Ecto neural progenitor cell (in vitro differentiated cells): ENCODE results near the gene SDF4.

ENCODE experiments used
- DNase-seq: peaks from one replicate; pipeline ENCODE4 v3.0.0-alpha.2; 2018; ENCODE audit warnings: low spot score

SDF4 gene

DNA sequence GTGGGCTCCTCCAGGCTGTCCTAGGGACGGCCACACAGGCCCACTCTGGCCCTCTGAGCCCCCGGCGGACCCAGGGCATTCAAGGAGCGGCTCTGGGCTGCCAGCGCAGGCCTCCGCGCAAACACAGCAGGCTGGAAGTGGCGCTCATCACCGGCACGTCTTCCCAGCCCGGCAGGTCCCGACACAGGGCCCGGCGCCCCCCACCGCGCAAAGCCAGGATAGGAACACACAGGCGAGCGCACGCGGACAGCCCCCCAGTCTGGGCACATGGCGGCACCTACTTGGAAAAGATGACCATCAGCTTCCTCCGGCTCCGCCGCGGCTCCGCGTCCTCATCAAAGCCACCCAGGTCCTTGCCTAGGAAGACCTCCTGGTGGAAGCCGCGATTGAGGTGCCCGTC is 3.6 kb downstream of the SDF4 start:
- DNase-seq, result no peak

DNA sequence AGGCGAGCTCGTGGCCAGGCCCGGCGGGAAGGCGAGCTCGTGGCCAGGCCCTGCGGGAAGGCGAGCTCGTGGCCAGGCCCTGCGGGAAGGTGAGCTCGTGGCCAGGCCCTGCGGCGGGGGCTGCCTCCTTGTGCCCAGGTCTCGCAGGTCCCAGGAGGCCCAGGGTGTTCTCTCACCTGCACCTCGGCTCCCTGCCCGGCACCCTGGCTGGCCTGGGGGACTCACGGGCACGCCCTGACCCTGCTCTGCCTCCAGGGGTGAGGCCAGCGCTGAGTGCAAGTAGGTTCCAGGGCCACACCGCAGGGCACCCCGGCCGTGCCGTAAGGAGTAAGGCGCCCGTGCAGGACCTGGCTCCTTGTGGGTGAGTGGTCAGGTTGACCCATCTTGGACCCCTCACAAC is 4.4 kb downstream of the SDF4 start:
- no peak for DNase-seq

DNA sequence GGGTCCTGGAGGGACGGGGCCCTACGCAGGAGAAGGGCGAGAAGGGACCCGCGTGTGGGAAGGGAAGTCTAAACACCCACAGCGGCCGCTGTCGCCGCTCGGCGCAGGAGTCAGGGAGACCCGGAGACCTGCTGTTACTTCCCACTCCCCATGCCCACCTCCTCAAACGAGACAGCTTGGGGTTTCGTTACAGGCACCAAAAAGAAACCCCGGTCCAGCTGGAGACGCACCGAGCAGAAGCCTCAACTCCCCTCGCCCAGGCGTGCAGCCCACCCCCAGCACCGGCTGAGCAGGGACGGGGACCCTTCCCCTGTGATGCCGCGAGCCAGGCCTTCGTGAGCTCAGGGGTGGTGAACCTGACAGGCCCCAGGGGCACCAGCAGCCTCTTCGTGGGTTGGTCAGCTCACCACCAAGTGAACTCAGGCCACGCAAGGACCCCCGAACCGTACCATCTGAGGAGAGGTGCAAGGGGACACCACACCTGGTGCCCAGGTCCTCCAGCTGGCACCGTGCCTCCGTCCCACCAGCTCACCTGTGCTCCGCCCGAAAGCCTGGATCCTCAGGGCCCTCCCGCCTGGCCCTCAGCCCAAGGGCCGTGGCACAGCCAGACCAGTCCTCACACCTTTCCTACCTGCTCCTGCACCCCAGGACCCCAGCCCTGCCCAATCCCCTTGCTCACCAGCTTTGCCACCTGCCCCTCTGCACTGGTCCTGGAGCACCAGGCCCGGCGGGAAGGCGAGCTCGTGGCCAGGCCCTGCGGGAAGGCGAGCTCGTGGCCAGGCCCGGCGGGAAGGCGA is 5.0 kb downstream of the SDF4 start:
- no peak for DNase-seq

DNA sequence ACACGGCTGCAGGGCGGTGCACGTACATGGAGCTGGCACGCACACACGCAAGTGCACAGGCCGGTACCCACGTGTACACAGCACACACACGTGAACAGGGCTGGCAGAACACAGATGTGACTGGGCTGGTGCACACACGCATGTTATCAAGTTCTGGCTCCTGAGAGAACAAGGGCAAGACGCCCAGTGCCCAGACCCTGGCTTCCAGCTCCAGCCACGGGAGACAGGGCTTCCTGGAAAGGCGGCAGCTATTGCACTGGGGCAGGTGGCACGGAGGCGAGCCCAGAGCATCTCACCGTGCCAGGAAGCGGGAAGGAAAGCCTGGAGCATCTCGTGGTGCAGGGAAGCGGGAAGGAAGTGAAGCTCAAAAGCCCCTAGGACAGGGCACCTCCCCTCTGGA is 5.9 kb downstream of the SDF4 start:
- DNase-seq, result no peak

DNA sequence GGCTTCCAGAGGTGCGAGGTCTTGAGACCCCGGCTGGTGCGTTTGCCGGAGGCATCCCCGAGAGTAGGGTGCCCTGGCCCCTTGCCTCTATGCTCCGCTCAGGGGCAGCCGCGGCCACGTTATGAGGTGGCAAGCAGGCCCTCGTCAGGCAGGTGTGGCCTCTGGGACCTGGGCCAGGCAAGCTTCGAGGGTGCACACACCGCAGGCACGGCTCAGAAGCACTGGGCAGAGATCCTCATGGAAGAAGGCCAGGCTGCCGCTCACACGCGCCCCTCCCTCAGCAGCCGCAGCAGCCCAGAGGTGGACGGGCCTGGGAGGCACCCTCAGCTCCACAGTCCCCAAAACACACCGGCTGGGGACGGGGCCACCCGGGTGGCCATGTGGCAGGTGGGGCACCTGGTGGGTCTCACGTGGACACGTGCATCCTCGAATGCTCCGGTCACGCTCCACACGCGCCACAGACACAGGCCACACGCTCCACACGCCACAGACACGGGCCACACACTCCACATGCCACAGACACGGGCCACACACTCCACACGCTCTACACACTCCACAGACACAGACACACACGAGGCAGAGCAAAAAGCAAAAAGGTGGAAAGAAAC is 6.5 kb downstream of the SDF4 start:
- DNase-seq, result no peak

DNA sequence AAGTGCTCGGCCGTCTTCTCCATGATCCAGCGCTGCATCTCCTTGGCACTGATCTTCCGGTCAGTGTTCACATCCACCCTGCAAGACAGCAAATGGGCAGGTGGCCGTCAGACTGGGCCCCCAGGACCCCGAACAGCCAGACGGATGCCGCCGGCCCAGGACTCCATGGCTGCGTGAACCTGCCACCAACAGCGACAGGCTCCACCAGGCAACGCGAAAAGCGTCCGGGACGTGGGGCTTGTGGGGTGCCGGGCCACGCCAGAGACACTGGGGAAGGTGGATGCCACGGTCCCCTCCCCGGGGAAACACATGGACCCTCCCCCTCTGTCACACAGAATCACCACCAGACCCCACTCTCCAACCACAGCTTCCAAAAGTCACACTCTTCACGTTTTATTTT is 7.9 kb downstream of the SDF4 start:
- DNase-seq, result no peak

DNA sequence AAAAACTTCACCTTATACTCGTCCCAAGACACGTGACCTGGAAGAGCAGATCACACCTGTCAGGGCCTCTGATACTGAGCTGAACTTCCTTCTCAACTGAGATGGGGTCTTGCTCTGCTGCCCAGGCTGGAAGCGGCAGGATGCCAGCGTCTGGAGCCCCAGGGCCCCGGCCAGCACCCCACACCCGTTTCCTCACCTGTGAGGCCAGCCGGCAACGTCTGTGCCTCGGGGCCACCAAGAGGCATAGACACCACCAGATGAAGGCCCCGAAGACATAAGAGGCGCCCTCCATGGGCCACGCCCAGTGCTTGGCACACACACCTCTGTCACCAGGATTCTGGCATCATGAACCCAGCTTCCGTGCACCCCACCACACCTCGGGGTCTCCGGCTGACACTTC is 8.5 kb downstream of the SDF4 start:
- DNase-seq, result no peak

DNA sequence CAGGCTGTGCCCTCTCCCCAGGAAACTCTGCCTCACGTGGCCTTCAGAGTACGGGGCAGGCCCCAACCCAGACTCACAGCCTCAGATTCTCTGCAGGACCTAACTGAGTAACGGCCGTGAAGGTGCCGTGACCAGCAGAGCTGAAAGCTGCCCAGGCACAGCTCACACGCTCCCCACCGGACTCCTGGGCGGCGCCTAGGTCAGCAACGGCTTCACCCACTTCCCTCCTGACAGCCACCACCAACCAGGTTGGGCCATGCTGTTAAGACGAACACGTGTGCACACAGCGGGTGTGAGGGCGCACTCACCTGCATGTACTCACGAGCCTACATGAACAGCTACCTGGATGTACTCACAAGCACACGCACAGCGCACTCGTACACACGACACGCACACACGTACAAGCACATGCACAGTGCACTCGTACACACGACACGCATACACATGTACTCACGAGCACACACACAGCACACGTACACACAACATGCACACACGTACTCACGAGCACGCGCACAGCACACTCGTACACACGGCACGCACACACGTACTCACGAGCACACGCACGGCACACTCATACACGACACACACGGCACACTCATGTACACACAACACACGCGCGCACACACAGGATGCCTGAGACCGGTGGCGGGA is 9.1 kb downstream of the SDF4 start:
- DNase-seq, result no peak

DNA sequence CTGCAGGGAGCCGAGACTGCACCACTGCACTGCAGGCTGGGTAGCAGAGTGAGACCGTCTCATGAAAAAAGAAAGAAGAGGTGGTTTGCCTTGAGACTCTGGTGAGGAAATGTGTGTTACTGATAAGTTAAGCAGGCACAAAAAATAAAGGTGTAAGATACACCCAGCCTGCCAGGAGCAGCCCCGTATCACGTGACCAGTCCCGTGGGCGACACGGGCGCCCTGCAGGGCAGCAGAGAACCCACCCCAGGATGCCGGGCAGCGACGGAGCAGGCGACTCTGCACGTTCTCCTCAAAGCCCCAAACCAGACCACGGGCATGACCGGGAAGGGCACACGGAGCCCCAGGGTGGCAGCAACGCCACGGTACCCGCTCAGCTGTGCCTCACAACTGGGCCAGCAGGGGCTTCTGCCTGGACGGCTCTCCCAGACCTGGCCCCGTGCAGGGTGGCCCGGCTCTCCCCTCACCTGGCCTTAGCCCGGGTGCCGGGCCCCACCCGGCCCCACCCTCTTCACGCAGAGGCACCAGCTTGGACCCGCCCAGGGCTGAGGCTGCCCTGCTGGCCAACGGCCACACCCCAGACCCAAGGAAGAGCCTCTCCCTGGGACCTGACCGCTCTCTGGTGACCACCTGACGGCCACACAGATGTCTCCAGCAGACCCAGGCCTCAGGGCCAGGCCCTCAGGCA is 9.8 kb downstream of the SDF4 start:
- no peak for DNase-seq

DNA sequence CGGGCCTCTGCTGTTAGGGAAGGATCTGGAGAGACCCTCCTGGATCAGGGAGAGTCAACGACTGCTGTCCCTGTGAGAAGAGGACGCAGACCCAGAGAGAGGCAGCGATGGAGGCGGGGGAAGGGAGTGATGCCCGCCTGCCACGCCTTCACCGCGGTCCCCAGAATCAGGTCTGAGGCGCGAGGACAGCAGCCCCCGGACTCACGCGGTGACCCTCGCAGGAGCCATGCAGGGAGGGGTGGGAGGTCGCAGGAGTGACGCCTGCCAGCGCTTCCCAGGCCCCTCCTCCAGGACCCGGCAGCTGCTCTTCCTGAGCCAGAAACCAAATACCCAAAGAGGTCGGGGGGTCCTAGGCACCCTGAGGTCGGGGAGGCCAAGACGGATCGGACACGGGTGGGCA is 11.6 kb downstream of the SDF4 start:
- no peak for DNase-seq

DNA sequence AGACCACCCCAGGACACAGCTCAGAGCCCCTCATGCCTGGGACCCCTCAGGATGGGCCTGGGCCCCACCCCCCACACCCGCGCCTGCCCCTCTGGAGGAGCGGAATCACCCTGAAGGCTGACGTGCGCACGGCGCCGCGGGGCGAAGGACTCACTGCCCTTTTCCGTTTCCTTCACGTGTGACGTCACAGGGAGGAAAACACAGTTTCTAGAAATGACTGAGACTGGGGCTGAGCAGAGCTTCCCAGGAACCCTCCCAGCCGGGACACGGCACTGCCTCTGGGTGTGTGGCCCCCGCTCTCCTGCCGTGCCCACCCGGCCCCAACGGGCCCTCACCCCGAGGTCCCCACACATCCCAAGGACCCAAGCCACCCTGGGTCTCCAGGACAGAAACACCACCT is 12.5 kb downstream of the SDF4 start:
- DNase-seq, result no peak

DNA sequence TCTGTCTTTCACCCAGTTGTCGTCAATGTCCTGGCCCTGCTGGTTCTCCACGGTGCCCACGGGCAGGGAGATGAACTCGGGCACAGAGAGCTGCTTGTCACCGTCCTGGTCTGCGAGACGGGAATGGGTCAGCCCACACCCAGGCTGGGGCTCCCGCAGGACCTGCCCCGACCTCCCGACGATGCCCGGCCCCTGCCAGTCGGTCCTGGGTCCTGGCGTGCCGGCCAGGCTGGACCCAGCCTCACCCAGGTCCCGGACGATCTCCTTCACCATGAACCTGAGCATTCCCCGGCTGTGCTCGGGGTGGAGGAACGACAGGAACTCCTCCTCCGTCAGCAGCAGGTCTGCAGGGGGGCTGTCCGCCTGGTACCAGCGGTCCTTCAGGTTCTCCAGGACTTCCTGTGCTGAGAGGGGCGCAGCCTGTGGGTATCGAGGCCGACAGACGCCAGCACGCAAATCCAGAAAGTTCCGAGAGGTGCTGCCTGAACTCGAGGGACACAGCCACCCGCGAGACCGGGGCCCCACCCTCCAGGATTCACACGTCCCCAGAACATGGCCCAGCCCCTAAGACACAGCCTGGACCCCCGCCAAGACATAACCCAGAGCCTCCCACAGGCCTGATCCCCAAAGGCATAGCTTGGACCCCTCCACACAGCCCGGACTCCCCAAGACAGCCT is 13.1 kb downstream of the SDF4 start:
- no peak for DNase-seq

DNA sequence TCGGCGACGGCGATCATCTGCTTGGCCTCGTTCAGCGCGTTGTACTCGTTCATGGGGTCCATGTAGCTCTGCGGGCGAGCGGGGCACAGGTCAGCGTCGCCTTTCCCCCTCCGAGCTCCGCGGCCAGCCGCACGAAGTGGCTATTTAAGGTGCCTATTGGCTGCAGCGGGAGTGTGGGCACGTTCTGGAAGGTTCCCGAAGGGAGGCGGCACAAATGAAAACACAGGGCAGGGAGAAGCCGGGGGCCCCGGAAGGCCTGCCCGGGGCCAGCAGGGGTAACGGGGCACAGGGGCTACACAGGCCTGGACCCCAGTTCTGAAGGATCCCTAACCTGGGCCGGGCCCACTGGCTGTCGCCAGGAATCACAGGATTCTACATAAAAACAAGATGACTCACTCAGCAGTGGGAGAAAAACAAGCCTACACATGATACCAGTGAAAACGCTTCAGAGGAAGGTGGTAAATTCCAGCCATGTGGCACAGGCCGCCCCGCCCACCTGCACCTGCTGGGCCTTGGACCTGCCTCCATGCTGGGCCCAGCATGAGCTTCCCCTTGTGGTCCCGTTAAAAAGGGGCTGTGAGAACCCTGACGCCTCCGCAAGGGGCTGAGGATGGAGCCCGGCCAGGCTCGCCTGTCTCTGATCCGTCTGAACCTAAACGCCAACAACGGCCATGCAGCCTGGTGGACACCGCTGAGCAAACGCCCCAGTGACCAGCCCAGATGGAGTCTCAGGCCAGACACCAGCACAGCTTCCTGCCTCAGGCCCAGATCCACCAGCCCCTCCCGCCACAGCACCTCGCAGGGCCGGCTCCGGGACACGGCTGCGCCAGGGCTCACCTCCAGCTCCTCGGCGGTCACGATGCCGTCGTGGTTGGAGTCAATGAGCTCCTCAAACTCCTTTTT is 13.9 kb downstream of the SDF4 start:
- DNase-seq, result no peak

DNA sequence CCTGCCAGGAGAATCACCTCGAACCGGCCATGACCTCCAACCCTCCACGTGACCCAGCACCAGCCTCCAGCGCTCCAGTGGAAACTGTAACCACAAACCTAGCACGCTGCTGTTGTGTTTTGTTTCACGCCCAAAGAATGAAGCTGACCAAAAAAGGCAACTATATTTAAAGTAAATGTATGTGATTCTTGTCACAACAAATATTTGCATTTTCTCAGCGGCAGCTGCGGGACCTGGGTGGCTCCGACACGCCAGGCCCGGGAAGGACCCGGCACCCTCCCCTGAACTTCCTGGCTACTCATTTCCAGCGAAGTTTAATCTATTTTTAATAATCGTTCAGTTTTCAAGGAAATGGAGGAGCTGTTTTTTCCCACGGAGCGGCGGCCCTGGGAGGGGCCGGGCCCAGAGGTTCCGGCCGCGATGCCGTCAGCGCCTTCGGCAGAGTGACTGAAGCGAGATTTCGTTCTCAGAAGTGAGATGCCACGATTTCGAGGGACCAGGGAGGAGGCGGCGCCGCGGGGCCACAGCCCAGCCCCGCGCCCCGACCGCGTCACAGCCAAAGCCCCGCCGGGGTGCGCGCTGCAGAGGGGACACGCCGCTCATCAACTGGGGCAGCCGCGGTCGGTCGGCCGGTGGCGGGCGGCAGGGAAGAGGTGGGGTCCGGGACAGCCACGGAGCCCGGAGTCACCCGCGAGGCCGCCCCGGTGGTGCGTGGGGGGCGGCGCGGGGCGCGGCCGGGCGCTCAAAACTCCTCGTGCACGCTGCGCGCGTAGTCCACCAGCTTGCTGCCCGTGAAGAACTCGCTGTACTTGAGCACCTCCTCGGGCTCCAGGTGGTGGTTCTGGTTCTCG is 14.8 kb downstream of the SDF4 start:
- DNase-seq, result no peak

DNA sequence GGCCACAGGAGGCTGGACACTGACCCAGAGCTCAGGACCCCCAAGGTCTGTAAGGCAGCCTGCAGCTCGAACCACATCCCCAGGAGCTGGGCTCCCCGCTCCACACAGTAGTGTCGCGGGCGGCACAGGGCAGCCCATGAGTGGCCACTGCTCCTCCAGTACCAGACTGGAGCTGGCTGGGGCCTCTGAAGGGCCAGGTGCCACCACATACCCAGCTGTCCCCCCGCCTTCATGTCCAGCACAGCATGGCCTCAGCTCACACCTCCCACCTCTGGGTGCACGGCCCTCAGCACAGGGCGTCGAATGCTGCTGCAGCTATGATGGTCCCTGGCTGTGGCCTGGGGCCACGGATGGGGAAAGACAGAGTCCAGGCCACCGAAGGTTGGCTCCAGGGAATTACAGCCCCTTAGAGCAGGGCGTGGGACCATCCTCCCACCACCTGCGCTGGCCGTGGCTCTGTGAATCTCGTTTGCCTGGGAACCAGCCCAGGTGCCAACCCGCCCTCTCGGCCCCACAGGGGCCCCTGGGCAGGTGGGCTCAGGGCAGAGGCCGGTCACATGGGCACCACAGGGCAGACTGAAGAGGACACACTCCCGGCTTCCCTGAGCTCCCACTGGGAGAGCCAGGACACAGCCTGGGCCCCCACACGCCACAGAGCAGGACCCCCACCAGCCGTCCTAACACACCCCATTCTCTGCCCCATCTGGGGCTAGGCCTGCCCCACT is 15.8 kb downstream of the SDF4 start:
- no peak for DNase-seq

DNA sequence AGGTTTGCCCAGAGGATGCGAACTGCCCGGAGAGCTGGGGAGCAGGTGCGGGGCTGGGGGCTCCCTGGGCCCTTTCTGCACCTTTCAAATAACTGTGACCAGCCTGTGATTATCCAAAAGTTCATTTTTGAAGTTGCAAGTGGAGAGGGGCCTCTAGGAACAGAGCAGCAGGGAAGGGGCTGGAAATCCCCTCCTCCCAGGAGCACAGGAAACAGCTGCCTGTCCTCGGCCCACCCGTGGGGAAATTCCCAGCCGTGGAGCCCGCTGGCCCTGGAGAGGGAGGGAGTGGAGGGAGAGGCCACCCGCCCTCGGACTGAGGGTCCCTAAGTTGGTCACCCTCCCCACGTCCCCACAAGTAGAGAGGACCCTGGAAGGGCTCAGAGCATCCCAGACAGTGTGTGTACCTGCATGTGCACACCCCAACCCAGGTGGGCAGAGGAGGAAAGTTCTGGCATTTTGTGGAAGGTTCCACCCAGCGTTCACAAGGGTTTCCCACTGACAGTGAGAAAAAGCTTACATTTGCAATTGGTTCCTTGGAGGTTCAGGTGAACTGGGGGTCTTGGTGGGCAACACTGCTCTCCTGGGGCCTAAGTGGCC is 16.6 kb downstream of the SDF4 start:
- DNase-seq, result no peak

DNA sequence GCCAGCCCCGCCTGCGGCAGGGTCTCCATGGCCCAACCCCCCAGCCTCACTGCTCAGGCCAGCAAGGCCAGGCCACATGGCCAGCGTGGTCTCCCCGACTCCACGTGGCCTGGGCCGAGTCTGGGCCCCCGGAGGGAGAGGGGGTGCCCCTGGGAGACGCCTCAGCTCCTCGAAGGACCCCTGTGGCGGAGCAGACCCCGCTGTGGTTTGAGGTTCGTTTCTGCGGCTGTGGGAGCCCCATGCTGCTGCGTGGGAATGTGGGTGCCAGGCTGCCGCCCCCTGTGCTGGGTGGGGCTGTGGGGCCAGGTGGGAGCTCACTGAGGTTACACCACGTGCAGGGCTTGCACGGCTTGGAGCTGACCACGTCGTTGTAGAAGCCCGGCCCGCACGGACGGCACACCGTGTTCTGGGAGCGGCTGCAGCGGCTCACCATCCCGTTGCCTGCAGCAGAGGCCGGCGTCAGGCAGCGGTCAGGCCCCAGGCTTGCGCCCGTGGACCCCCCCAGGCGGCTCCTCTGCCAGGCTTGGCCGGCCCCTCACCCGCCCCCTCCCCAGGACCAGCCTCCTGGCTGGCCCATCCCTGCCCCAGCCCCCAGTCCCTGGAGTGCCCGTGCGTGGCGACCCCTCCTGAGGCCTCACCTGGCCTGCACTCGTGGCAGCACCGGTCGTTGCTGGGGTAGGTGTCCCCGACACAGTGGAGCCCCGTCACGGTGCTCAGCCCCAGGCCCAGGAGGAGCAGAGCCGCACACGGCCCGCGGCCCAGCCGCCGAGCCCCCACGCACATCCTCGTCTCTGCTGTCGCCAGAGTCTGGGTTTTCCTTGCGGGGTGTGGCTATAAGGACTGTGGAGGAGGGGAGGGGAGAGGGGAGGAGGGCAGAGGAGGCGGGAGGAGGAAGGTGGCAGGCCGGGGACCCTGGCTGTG is 18.2 kb downstream of the SDF4 start, which contains the start of gene TNFRSF4:
TSS of gene TNFRSF4 (minus strand) at position 809 of the 921 bp plus-strand sequence. CDS start at position 783, 26 bp downstream.
- DNase-seq, result no peak

DNA sequence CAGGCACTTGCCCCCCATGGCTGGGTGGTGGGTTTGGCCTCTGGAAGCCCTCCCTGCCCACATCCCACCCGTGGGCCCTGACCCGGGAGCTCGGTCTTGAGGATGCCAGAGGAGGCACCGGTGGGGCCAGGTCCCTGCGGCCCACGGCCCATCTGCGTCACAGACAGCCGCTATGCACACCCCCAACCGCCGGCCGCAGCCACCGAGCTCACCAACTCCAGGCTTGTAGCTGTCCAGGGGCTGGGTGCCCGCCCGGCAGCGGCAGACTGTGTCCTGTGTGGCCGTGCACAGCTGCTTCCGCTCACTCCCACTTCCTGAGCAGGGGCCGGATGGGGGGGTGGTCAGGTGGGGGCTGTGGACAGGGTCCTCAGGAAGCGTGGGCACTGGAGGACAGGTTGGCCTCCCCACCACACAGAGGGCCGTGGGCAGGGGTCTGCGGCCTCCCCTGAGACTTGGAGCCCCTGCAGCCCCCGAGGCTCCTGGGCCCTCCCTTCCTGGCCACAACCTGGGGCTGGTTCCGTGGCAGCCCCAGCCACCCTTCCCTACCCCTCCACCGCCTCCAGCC is 18.9 kb downstream of the SDF4 start:
- DNase-seq, result no peak
